K562 (cell line): Measurements from ENCODE around the gene HOXA4. TPM values are rescaled to one million over a fixed set of nuclear protein-coding genes. Genes with fewer than 3 reads are reported as not detected.

Experiments used
- ETV5 ChIP-seq: sonication (generic); formaldehyde crosslinking; IDR thresholded peaks from 2 replicates; pipeline ENCODE4 v1.4.0; 2020; ENCODE audit warnings: low read depth, mild to moderate bottlenecking, missing genetic modification reagents
- JUND ChIP-seq, 2 experiments: IDR thresholded peaks; 2 replicates in 1 of 2; 3 replicates in 1 of 2; pipeline ENCODE4 v1.6.1; 2011; ENCODE audit warnings: borderline replicate concordance in 2 of 2, low read depth in 2 of 2, low read length in 2 of 2, improper control_type of control experiment in 1 of 2, missing biosample characterization in 1 of 2, missing genetic modification characterization in 1 of 2, missing genetic modification reagents in 1 of 2
- RAD51 ChIP-seq: fragments of 450-650 bp; IDR thresholded peaks from 2 replicates; pipeline ENCODE4 v1.7.1; 2016; ENCODE audit warnings: low read depth, mild to moderate bottlenecking, borderline replicate concordance
- SUPT5H ChIP-seq: fragments of 450-650 bp; IDR thresholded peaks from 2 replicates; pipeline ENCODE4 v1.6.1; 2016
- TFE3 ChIP-seq: fragments of 450-650 bp; formaldehyde crosslinking; IDR thresholded peaks from 2 replicates; pipeline ENCODE4 v1.4.0; 2020; ENCODE audit warnings: mild to moderate bottlenecking, mixed read lengths
- TOE1 ChIP-seq, 2 experiments: fragments of 450-650 bp in 1 of 2; sonication (generic) in 1 of 2; formaldehyde crosslinking in 1 of 2; IDR thresholded peaks; 2 replicates each; pipeline versions ENCODE4 v1.7.1 to v1.8.0; 2016 to 2022; ENCODE audit warnings: borderline replicate concordance in 2 of 2, mild to moderate bottlenecking in 2 of 2, antibody characterized with exemption in 1 of 2, inconsistent platforms in 1 of 2, low read depth in 1 of 2, missing genetic modification reagents in 1 of 2, moderate library complexity in 1 of 2
- ZKSCAN8 ChIP-seq: fragments of 200-800 bp; sonication (Bioruptor generic); IDR thresholded peaks from 2 replicates; pipeline ENCODE4 v1.6.1; 2016; ENCODE audit warnings: missing genetic modification characterization, missing compliant biosample characterization
- ZNF224 ChIP-seq: sonication (generic); formaldehyde crosslinking; IDR thresholded peaks from 2 replicates; pipeline ENCODE4 v1.8.0; 2022; ENCODE audit warnings: mild to moderate bottlenecking, missing genetic modification reagents
- polyA plus RNA-seq, 8 experiments: library from polyadenylated mRNA; depleted of rRNA in 4 of 8; stranded (reverse) in 5 of 8; unstranded in 3 of 8; fragments of >200 nt; fragmentation: Nextera tagmentation in 2 of 8; fragmentation: Illumina TruSeq in 1 of 8; extraction: Ambion mirVana in 2 of 8; extraction: Trizol in 1 of 8; gene quantifications; 2 replicates each; pipeline versions ENCODE4 v1.2.1 to v1.2.3, GENCODE V29; 2011 to 2014; ENCODE audit warnings: inconsistent platforms in 1 of 8, missing spikeins in 1 of 8
- total RNA-seq, 7 experiments: library from RNA; depleted of rRNA in 6 of 7; stranded (reverse); fragments of >200 nt in 6 of 7; fragmentation: Illumina TruSeq in 2 of 7; extraction: Trizol in 2 of 7; gene quantifications; 2 replicates each; pipeline versions ENCODE4 v1.2.1 to v1.2.3, GENCODE V29; 2011 to 2021; ENCODE audit warnings: low replicate concordance in 1 of 7

HOXA4 gene
- total and polyA plus RNA-seq, 9 of the 15 experiments (the other 6 are each of a cell fraction or from before 2014, with no cell fraction given): not detected

DNA sequence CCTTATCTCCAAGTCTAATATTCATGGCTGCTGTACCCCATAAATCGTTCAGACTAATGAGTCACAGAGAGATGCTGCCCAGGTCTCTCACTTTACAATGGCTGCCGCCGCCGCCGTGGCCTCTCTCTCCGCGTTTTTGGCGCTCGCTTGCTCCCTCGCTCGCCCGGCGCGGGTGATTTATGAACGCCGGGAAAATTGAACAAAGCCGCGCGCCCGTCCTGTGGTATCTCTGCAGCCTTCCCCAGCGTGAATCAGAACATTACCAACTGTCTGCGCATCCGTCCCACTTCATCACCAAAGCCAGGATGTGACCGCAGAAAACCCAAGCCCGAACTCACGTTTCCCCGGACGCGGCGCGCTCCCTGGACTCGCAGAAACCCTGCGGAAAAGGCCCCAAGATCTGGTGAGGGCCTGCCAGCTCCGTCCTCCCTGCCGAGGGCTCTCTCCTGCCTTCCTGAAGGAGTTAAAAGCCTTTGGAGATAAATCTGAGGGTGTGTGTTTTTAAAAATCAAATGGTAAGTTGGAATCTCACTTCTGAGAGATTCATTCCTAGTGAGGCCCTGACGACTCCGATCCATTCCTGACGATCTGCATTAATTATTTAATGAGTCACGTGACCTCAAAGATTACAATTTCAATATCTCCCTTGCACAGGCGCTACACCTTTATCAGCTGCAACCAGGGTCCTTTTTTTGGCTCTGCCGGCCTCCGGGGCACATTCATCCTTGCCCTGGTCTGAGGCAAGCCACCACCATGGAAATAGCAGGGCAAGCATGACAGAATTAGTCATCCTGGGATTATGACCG is 6.3 kb downstream of the HOXA4 start (continued):
- TF ChIP-seq TFE3 (CRISPR knock-in tag) (peak; percentile 94), JUND (IDR thresholded peaks at IDR 0.05; ENCODE audit: borderline replicate concordance, low read depth, low read length) (no peak), JUND (tag; IDR thresholded peaks at IDR 0.05; ENCODE audit: borderline replicate concordance, low read depth, low read length) (no peak), RAD51 (peak; percentile 68; the same call in 1 of the 2 replicates), ZKSCAN8 (CRISPR knock-in tag) (no peak), ETV5 (CRISPR knock-in tag) (no peak), TOE1 (IDR thresholded peaks at IDR 0.05; ENCODE audit: borderline replicate concordance) (0 out of 2 replicates have a peak, but pooled peaks have one; percentile 20), TOE1 (CRISPR knock-in tag; IDR thresholded peaks at IDR 0.05; ENCODE audit: borderline replicate concordance, low read depth) (no peak), SUPT5H (no peak), ZNF224 (CRISPR knock-in tag) (no peak)
